ENCODE measurements around the gene PDE6A.

Gene PDE6A

DNA sequence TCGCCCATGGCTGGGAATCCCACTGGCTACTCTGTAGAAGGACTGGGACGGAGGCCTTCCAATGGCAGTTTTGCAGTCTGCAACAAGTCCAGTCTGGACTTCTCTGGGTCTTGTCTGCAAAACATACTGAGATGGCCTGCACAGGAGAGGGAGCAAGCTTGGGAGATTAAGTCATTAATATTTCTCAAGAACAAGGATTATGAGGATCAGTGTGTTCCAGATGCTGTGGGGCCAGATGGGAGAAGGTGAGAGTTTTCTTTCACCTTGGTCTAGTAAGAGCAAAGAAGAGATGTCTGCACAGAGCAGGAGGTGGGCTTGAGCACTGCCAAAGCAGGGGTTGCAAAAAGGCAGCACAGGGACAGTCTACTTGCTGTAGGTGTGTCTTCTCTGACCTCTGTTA, at the start of gene PDE6A:
Gene PDE6A (minus strand): TSS at position 128 of the 400 bp plus-strand sequence. CDS start 120 bp downstream, at position 8.
- DNase-seq = no peak

DNA sequence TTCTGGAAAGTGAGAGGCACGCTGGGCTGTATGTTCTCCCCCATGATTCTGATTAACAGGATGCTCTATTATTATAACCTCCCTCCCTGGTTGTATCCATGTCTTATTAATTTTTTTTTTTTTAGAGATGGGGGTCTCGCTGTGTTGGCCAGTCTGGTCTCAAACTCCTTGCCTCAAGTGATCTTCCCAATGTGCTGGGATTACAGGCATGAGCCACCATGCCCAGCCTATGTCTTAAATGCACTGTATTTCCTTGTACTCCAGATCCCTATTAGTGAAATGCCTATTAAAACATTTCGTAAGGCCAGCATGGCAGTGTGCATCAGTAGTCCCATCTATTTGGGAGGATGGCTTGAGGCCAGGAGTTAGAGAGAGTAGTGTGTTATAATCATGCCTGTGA, 48.9 kb upstream of the PDE6A start:
- no peak for DNase-seq

DNA sequence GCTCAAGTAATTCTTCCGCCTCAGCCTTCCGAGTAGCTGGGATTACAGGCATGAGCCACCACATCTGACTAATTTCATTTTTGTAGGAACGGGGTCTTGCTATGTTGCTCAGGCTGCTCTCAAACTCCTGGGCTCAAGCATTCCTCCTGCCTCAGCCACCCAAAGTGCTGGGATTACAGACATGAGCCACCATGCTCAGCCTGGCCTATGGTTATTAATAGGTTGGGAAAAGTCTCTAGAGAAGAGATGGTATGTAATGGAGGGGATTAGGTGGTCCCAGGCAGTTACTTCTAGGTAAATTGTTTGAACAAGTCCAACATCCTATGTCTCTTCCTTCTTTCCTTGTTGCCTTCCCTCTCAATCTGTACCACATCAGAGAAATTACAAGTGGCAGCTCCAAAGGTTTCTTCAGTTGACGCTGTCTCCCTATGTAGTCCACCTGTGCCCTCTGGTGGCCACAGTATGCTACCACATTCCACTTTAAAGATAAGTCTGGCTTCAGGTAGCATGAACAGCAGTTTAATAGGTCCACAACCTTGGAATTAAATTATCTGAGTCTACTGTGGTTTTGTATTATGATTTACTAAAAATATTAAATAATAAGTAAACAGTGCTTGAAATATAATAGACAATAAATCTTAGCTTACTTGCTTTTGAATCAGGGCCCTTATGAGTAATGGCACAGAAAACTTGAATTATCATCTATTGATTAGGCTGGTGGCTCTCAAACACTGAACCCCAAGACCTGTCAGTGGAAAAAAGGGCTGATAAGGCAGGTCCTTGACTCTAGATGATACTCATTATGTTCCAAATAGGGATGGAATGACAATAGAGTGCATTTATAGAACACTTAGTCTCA, 46.2 kb upstream of the PDE6A start:
- peak; percentile 87 for DNase-seq

DNA sequence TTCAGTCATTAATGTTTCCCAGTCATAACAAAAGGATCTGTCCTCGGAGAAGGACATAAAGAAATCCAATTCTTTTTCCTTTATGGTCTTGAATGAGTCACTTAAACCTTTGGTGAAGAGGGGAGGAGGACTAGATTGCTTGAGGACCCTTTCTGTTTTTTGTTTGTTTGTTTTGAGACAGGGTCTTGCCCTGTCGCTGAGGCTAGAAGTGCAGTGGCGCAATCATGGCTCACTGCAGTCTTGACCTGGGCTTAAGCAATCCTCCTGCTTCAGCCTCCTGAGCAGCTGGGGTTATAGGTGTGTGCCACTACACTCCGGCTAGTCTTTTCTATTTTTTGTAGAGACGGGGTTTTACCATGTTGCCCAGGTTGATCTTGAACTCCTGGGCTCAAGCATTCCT, 43.5 kb upstream of the PDE6A start:
- no peak for DNase-seq

DNA sequence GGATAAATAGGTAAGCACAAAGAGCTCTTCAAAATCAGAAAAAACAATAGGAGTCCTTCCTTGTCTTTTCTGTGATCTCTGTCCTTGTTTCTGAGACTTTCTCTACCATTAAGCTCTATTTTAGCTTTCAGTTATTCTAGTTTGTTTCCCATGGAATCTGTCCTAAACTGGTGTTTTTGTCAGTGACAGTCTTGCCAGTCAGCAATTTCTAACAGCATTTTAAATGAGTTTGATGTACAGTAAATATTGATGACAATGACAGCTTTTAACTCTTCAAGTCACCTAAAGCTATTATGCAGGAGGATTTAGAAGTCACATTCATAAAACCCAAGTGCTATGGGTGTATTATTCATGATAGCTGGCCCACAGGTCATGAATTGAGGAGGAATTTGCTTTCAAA, 37.9 kb upstream of the PDE6A start:
- no peak for DNase-seq

DNA sequence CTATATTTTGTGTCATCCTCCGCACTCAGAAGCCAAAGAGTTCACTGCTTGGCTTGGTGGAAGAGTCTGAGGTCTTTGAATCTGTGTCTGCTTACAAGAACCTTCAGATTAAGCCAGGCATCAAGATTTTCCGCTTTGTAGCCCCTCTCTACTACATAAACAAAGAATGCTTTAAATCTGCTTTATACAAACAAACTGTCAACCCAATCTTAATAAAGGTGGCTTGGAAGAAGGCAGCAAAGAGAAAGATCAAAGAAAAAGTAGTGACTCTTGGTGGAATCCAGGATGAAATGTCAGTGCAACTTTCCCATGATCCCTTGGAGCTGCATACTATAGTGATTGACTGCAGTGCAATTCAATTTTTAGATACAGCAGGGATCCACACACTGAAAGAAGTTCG, 36.6 kb upstream of the PDE6A start:
- no peak for DNase-seq

DNA sequence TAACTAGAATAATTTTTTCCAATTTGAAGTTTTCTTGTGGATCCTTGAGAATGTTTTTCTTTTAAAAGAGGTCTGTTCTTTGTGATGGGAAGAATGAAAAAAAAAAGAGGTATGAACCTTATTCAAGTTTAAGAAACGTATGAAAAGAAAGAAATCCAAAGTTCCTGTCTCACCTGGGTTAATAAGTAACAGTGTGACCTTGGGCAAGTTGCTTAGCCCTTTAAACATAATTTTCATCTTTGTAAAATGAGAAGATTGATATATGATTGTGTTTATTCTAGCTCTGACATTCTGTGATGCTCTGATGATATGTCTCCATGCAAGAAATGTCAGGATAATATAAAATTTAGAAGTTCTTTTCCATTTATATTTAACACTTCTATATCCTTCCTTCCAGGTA, 35.3 kb upstream of the PDE6A start:
- DNase-seq = no peak

DNA sequence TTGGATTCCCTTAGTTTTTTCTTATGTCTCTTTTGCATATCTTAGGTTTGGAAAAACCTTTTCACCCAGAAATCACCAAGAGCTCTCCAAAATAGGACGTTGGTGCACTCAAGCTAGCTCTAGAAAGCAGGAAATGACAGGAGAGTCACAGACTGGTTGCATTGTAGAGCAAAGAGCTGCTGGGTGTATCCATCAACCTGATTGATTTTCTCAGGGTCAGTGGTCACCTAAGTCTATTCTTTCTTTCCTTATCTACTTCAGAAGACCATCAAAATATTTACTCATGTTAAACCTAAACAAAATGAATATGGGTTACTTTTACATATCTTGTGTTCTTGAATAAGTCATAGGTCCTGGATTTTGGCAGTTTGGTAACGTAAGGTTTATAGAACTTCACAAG, 30.8 kb upstream of the PDE6A start:
- no peak for DNase-seq

DNA sequence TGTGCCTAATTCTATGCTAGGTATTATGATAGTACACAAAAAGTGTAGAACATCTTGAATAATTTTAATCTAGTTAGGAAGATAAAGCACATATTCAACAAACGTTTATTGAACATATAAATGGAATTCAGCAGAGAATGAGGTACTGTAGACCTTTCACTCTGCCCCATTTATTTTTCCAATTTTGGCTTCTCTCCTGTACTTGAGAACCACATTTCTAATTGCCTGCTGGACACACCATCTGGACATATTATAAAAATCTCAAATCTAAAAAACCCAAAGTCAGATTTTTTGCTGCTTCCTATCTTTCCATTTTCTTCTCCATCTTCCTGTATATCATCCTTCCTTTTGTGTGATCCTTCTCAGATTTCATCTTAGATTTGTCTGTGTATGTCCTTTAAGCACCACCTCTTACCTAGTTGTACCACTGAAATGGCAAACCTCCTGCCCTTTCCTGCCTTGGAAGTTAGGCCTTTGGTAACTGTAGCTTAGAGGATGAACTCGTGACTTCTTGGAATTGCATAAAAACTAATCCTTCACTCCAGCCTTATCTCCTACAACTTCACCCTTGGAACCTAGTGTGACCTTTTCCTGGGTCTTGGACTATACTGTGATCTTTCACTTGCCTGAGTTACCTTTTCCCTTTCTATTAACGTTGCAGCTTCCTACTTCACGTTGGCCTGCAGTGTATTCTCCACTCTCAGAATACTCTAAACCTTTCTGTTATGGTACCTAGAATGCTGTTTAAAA, 24.8 kb upstream of the PDE6A start:
- no peak for DNase-seq

DNA sequence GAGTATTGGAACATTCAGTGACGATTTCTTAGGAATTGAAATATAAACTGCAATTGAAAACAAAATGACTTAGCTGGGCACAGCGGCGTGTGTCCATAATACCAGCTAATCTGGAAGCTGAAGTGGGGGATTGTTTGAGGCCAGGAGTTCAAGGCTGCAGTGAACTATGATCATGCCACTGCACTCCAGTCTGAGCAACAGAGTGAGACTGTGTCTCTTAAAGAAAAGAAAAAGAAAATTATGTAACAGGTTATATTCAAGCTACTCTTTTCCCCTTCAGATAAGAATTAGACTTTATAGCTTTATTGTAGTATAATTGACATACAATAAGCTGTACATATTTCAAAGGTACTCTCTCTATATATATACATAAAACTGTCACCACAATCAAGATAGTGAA, 22.4 kb upstream of the PDE6A start:
- DNase-seq = no peak

DNA sequence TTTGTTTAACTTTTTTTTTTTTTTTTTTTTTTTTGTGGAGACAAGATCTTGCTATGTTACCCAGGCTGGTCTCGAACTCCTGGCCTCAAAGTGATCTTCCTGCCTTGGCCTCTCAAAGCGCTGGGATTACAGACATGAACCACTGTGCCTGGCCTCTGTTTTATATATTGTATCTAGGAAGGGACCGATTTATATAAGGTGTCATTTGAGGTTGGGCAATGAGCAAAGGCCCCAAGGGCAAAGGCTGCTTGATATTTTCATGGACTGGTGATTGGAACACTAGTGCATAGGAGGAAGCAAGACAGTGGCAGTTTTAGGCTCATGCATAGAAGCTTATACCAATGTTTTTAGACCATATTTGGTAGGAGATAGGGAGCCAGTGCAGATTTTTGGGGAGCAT, 19.1 kb upstream of the PDE6A start:
- no peak for DNase-seq

DNA sequence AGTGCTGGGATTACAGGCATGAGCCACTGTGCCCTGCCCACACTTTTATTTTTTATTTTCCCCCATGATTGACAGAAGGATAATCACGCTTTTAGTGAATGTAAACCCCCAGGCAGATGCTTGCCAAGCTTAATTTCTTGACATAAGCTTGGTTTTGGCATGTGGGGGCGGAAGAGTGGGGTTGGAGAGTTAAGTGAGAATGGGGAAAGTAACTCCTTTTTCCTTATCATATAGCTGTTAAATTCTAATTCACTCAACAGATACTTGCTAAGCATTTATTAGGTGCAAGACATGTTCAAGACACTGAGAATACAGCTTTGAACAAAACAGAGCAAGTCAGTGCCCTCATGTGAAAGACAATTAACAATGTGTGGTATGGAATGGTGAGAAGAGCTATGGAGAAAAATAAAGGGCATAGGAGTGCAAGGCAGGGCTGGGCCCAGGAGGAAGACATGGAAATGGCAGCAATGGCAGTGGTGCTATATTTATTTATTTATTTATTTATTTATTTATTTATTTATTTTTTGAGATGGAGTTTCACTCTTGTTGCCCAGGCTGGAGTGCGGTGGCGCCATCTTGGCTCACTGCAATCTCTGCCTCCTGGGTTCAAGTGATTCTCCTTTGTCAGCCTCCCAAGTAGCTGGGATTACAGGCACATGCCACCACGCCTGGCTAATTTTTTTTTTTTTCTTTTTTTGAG, 18.2 kb upstream of the PDE6A start:
- DNase-seq = no peak

DNA sequence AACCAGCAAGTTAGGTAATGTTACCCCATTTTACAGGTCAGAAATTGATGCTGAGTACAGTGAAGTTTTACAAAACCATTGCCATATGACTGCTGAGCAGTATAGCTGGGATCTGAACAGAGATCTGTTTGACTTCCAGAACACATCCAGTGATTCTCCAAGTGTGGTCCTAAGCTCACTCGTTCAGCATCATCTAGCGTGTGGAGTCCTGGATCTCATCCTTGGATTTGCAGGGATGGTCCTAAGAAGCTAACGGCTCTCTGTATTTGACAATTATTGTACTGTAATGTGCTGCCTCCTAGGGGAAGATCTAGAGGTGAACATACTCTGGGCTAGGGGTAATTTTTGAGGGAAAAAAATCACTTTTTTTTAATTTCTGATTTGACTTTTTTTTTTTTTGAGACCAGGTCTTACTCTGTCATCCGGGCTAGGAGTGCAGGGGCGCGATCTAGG, 17.4 kb upstream of the PDE6A start:
- DNase-seq = peak; percentile 70

DNA sequence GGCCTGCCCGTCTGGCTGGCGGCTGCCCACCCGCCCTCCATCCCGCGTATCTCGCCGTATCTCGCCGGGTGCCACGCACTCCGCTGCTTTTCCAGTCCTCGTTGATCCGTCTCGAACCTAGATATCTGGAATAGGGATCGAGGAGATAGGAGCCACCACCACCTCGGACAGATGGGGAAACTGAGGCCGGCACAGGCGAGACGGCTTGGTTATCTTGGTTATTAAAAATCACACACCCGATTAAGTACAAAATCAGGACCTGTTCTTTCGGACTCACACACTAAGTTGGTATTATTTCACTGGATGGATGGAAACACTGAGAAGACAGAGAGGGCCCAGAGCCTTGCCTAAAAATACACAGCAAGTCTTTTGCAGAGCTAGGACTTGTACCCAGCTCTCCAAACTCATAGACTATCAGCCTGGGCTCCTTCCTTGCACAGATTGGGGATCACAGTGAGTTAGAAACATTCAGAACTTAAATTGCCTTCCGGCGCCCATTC, 16.6 kb upstream of the PDE6A start:
- DNase-seq = no peak

DNA sequence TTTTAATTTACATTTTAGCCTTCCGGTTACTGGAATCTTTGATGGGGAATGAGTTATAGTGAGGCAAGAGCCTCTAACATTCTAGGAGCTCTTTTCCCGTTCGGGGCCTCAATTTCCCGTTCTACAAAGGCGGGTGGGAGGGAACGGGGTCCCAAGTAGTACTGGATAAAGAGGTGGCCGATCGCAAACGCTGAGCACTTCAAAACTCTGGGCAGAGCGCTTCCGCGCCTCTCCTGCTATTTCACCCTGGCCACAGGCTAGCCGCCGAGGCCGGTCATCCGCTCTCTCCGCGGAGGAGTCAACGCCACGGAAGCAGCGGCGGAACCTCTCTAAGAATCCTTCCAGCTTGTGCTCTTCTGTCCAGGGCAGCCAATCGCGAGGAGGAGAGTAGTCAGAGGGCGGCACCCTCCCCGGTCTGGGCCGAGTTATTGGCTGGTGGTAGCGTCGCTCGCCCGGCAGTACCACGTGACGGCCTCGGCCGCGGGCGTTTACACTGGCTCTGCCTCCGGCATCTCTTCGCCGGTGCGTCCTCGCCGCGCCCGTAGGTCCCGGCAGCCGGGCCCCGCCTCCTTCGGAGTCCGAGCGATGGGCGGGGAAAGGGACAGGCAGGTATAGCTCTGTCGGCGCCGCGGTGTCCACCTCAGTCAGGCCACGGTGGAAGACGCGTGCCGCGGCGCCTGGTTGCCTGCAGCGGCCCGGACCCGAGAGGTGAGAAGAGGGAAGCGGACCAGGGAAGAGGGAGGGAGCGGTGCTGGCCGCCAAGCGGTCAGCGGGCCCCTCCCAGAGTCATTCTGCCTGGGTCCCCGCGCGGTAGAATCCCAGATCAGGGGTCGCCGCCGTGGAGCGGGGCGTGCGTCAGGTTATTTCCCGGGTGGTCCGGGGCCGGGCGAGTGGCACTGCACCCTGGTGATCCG, 15.9 kb upstream of the PDE6A start, which contains the start of gene SLC26A2:
Gene SLC26A2 (plus strand): TSS at position 487 of the 914 bp plus-strand sequence. CDS start 16,895 bp downstream, outside the sequence.
- peak; percentile 98 for DNase-seq

DNA sequence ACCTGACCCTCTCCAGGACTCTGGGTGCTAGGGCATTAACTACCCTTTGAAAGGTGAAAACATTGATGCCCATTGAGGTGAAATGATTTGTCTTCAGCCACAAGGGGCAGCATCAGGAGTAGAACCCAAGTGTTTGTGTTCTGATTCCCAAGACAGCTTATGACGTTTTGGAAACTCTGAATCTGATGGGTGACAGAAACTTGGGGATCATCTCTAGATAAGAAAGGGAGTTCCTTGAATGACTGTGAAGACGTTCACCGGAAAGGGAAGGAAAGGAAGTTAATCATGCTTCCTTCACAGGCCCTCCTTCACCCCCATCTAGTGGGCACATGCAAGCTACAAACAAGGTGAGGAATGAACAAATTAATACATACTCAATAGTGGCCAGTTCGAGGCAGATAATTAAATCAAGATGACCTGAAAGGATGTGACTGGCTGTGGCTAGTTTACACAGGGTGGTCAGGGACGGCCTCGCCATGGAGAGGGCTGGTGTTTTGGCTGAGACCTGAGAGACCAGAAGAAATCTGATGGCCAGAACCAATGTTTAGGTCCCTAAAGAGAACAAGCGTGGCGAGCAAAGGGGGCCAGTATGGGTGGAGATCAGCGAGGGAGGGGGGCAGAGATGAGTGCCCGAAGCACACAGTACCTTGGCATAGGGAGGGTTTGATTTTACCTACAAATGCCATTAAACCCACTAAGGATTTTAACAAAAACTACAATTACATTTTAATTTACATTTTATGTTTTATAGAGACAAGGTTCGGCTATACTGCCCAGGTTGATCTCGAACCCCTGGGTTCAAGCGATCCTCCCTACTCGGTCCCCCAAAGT, 15.0 kb upstream of the PDE6A start:
- peak; percentile 94 for DNase-seq

DNA sequence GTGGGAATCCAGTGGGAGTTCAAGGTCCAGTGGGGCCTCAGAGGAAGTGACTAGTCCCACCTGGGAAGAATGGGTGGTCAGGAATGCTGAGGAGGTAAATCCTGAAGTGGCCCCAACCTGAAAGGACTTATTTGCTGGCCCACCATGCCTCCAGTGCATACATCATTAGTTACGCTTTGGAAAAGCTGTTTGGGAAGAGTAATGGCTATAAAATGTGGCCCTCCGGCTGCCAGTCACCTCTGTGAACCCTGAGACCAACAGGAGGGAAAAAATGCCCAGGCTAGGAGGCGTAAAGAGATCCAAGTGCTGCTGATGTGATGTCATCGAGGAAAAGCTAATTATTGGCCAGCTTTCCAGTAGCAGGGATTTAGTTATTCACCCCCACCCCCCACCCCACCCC, 13.3 kb upstream of the PDE6A start:
- DNase-seq = no peak

DNA sequence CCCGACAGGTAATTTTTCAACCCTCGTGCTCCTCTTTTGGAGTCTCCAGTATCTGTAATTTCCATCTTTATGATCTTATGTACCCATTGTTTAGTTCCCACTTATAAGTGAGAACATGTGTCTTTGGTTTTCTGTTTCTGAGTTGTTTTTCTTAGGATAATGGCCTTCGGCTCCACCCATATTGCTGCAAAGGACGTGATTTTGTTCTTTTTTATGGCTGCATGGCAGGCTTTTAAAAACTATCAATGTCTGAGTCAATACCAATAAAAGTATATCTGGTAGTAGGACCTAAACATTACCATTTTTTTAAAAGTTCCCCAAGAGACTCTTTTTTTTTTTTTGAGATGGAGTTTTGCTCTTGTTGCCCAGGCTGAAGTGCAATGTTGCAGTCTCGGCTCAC, 12.1 kb upstream of the PDE6A start:
- no peak for DNase-seq

DNA sequence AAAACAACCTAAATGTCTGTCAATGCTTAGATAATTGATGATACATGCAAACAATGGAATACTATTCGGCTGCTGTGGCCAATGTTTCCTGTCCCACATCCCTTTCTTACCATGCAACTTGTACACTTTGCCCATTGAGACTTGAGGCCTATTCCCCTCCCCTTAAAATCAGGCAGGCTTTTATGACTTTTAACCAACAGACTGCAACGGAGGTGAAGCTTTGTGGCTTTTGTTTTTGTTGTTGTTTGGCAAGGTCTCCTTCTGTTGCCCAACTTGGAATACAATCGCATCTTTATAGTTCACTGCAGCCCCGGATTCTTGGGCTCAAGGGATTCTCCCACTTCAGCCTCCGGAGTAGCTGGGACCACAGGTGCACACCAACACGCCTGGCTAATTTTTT, 10.2 kb upstream of the PDE6A start:
- DNase-seq = no peak

DNA sequence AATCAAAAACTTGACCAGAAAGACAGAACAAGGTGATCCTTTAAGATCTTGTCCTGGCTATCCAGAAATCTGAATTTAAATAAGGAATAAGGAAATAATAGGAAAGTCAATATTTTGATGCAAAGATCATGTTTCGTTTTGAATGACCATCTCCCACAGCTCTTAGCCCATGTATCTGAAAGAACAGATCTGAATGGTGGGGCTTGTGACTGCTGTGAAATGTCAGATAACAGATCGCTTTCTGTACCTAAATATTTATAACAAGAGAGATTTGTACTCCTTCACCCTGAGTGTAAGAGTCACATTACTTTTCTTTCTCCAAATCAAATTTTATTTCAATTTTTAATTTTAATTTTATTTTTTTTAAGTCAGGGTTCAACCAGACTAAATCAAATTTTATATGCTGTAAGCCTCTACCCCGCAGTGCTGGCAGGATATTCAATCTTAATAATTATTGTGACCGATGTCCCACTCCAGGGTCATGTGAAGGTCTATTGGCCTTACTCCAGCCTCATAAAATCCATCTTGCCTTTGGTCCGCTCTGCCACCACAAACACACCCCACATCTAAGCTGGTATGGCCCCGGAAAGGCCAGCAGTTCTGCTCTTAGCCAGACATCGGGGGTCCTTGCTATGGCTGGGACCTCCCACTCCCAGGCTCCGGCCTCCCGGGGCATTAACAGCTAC, 9.0 kb upstream of the PDE6A start:
- peak; percentile 41 for DNase-seq

Data from OCI-M1 (cell line).